ENCODE results near the gene FBXL16.

The FBXL16 gene

GRCh38 chr16:703406-703805 is 2.2 kb downstream of the FBXL16 start:
- Histone ChIP-seq H3K4me1 (ENCODE audit: insufficient read depth, low read length, severe bottlenecking) (no peaks in the 10 kb centered on the region), H4K20me1 (ENCODE audit: insufficient read depth, low read length) (no peaks in the 10 kb centered on the region), H3K36me3 (ENCODE audit: insufficient read depth, low read length) (no peaks in the 10 kb centered on the region), H3K27me3 (ENCODE audit: insufficient read depth, low read length) (no peaks in the 10 kb centered on the region), H3K79me2 (ENCODE audit: insufficient read depth, low read length) (no peaks in the 10 kb centered on the region), H3K9me2 (ENCODE audit: low read depth, low read length) (no peaks in the 10 kb centered on the region), H2AFZ (ENCODE audit: low read length) (no peak overlapping the region), H3K4me2 (ENCODE audit: low read length) (no peak overlapping the region), H3K4me3 (ENCODE audit: low read depth, low read length, poor library complexity, severe bottlenecking) (no peak overlapping the region), H3K27ac (ENCODE audit: low read depth, low read length, poor library complexity, severe bottlenecking) (no peak overlapping the region), H3K9ac (ENCODE audit: low read length) (no peak overlapping the region), H3K9me3 (ENCODE audit: low read length) (no peaks in the 10 kb centered on the region), H3F3A (ENCODE audit: insufficient read depth, low read length) (no peaks in the 10 kb centered on the region)
- TF ChIP-seq, protein P1, sequence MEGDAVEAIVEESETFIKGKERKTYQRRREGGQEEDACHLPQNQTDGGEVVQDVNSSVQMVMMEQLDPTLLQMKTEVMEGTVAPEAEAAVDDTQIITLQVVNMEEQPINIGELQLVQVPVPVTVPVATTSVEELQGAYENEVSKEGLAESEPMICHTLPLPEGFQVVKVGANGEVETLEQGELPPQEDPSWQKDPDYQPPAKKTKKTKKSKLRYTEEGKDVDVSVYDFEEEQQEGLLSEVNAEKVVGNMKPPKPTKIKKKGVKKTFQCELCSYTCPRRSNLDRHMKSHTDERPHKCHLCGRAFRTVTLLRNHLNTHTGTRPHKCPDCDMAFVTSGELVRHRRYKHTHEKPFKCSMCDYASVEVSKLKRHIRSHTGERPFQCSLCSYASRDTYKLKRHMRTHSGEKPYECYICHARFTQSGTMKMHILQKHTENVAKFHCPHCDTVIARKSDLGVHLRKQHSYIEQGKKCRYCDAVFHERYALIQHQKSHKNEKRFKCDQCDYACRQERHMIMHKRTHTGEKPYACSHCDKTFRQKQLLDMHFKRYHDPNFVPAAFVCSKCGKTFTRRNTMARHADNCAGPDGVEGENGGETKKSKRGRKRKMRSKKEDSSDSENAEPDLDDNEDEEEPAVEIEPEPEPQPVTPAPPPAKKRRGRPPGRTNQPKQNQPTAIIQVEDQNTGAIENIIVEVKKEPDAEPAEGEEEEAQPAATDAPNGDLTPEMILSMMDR (IDR thresholded peaks at IDR 0.05; ENCODE audit: low read length): no peak
- TF ChIP-seq EZH2 (IDR thresholded peaks at IDR 0.05; ENCODE audit: borderline replicate concordance, low read length): no peak

DNA sequence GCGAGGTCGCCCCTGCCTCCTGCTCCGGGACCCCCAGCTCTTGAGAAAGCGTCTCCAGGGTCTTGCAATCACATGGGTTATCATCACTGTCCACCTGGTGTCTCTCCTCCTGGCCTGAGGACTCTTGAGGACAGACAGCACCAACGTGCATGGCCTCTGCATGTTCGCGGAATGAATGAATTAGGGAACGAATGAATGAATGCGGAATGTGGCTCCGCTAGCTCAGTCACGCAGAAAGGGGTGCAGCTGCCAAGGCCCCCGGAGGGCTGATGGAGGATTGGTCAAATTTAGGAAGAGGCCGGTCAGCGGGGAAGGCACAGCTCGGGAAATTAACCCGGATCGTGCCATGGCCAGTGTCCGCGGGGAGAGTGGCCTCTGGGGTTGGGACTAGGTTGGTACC is 3.3 kb downstream of the FBXL16 start:
- TF ChIP-seq, protein P1 (IDR thresholded peaks at IDR 0.05; ENCODE audit: low read length): no peak
- TF ChIP-seq EZH2 (IDR thresholded peaks at IDR 0.05; ENCODE audit: borderline replicate concordance, low read length): no peak
- H4K20me1 ChIP-seq (ENCODE audit: insufficient read depth, low read length): no peaks in the 10 kb centered on the region
- H3K4me3 ChIP-seq (ENCODE audit: low read depth, low read length, poor library complexity, severe bottlenecking): no peak overlapping the region
- H2AFZ ChIP-seq (ENCODE audit: low read length): no peak overlapping the region
- no peaks in the 10 kb centered on the region for H3K79me2 ChIP-seq (ENCODE audit: insufficient read depth, low read length)
- no peaks in the 10 kb centered on the region for H3K9me3 ChIP-seq (ENCODE audit: low read length)
- H3K9ac ChIP-seq (ENCODE audit: low read length): no peak overlapping the region
- H3K4me2 ChIP-seq (ENCODE audit: low read length): no peak overlapping the region
- H3K36me3 ChIP-seq (ENCODE audit: insufficient read depth, low read length): no peaks in the 10 kb centered on the region
- H3K27me3 ChIP-seq (ENCODE audit: insufficient read depth, low read length): no peaks in the 10 kb centered on the region
- no peaks in the 10 kb centered on the region for H3K9me2 ChIP-seq (ENCODE audit: low read depth, low read length)
- no peaks in the 10 kb centered on the region for H3F3A ChIP-seq (ENCODE audit: insufficient read depth, low read length)
- no peaks in the 10 kb centered on the region for H3K4me1 ChIP-seq (ENCODE audit: insufficient read depth, low read length, severe bottlenecking)
- H3K27ac ChIP-seq (ENCODE audit: low read depth, low read length, poor library complexity, severe bottlenecking): no peak overlapping the region

DNA sequence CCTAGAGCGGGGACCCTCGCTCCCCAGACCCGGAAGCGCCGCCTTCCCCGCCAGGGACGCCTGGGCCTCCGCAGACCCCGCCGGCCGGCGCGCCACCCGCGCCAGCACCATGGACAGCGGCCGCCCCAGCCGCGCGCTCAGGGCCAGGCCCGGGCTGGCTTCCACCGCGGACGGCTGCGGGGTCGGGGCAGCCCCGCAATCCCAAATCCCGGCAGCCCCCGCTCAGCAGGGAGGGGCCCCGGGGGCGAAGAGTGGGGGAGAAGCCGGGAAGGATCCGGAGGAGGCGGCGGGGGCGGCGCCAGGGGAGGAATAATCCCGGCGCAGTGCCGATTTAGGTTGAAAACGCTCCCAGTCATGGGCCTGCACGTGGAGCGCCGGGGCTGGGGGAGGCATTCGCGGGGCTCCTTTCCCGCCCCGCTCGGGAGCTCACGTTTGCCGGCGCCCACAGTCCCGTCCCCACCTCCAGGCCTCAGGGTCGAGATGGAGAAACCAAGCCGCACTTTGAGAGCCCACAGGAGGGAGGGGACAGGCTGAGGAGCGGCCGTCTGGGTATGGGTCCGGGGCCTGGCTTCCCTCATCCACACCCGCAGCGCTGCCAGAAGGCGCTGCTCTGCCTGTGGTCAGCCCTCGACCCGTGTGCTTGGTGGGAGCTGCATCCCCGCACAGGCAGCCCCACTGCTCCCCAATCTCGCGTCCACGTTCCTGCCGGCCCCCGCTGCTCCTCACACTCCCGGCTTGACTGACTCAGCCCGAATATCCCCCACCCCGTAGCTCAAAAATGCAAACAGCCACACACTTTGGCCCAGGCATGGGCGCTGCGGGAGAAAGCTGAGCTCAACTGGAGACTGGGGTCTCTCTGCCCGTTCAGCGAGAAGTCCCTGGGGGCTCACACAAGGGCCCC is 4.7 kb downstream of the FBXL16 start:
- H3K4me3 ChIP-seq (ENCODE audit: low read depth, low read length, poor library complexity, severe bottlenecking): no peak overlapping the region
- H4K20me1 ChIP-seq (ENCODE audit: insufficient read depth, low read length): no peaks in the 10 kb centered on the region
- H3K79me2 ChIP-seq (ENCODE audit: insufficient read depth, low read length): no peaks in the 10 kb centered on the region

More for the DNA sequence above, 4.7 kb downstream of the FBXL16 start:
- peaks cover 1% of the 10 kb centered on the region for H3K4me1 ChIP-seq (ENCODE audit: insufficient read depth, low read length, severe bottlenecking)
- H3K9me3 ChIP-seq (ENCODE audit: low read length): no peaks in the 10 kb centered on the region
- no peaks in the 10 kb centered on the region for H3K9me2 ChIP-seq (ENCODE audit: low read depth, low read length)
- no peak overlapping the region for H2AFZ ChIP-seq (ENCODE audit: low read length)
- H3K27me3 ChIP-seq (ENCODE audit: insufficient read depth, low read length): no peaks in the 10 kb centered on the region
- no peak overlapping the region for H3K4me2 ChIP-seq (ENCODE audit: low read length)
- no peak overlapping the region for H3K27ac ChIP-seq (ENCODE audit: low read depth, low read length, poor library complexity, severe bottlenecking)
- no peaks in the 10 kb centered on the region for H3F3A ChIP-seq (ENCODE audit: insufficient read depth, low read length)
- no peak overlapping the region for H3K9ac ChIP-seq (ENCODE audit: low read length)
- TF ChIP-seq EZH2 (IDR thresholded peaks at IDR 0.05; ENCODE audit: borderline replicate concordance, low read length): no peak
- TF ChIP-seq, protein P1 (IDR thresholded peaks at IDR 0.05; ENCODE audit: low read length): no peak
- H3K36me3 ChIP-seq (ENCODE audit: insufficient read depth, low read length): no peaks in the 10 kb centered on the region

Measured in OCI-LY1 (cell line).